ENCODE measurements around the gene CD72.
A peak's percentile ranks its signal among the peaks of the same experiment; 100 is the strongest.

CD72 gene

DNA sequence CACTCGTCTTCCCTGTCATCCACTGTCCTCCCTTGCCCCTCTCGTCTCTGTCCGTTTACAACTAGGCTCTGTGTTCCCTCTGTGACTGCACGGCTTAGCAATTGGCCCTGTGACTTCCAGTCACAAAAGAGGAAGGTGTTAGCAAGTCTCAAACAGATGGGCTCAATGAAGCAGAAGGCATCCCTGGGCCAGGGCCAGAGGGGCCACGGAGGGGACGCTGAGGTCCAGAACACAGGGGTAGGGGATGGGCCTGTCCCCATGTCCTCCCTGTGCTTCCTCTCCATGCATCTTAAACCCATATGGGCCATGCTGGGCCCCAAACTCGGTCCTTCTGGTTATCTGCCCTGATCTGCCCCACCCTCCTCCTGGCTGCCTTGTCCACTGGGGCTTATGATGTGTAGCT lies at the start of gene CD72:
CD72 (minus strand) TSS at position 89 of the 403 bp plus-strand sequence. CDS start 110 bp downstream, outside the sequence.
- peaks cover 29% of the 10 kb centered on the region for H3K36me3 ChIP-seq
- peak within 1 kb of the TSS; percentile 100 for H3K4me2 ChIP-seq
- TF ChIP-seq Cebpa-rat (IDR thresholded peaks at IDR 0.05) = no peak
- H3K4me3 ChIP-seq = peak within 1 kb of the TSS; percentile 77
- H3K4me1 ChIP-seq = peaks cover 97% of the 10 kb centered on the region
- H4K20me1 ChIP-seq = peaks cover 34% of the 10 kb centered on the region; the same call in 1 of the 2 replicates
- H3K9ac ChIP-seq = peak within 1 kb of the TSS; percentile 90
- H3K27ac ChIP-seq = peak within 1 kb of the TSS; percentile 98
- H3K27me3 ChIP-seq = no peaks in the 10 kb centered on the region
- H3K9me3 ChIP-seq = no peaks in the 10 kb centered on the region

DNA sequence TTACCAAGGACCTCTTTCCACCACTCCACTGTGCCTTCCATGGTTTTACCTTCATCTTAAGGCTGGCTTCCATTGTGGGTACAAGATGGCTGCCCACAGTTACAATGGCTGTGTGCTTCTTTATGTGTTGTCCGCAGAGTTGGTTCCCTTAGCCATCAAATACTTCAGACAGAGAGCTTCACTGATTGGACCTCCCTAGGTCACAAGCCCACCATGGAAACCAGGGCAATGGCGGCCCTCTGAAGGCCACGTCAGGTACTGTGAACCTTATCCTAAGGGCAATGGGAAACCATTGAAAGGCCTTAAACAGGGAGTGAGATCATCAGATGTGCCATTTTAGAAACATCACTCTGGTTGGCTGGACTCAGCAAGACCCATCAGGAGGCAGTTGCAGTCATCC lies 49.7 kb upstream of the CD72 start:
- TF ChIP-seq Cebpa-rat (IDR thresholded peaks at IDR 0.05) = no peak
- H3K4me3 ChIP-seq = no peak overlapping the region
- no peaks in the 10 kb centered on the region for H3K36me3 ChIP-seq
- no peak overlapping the region for H3K9ac ChIP-seq
- H3K9me3 ChIP-seq = no peaks in the 10 kb centered on the region
- H3K27me3 ChIP-seq = no peaks in the 10 kb centered on the region
- no peak overlapping the region for H3K4me2 ChIP-seq
- H3K27ac ChIP-seq = no peak overlapping the region
- H4K20me1 ChIP-seq = no peaks in the 10 kb centered on the region
- H3K4me1 ChIP-seq = peaks cover 45% of the 10 kb centered on the region

DNA sequence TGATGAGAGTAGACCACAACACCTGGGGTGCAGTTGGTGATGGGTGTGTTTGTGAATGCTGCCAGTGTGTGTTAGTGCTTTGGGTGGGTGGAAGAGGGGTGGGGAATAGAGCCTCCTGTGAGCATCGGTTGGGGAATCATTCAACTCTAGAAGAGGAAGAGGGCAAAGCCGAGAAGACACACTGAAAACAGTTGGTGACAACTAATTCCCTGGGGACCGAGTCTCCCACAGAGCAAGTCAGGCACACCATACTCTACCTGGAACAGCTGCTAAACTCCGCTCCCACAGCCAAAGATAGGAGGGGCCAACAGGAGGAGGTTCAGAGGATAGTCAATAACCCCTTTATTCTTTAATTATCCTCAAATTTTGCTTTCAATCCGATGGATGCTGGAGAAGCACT lies 48.3 kb upstream of the CD72 start:
- peaks cover 59% of the 10 kb centered on the region for H3K4me1 ChIP-seq

GRCh38 chr9:35666045-35666444 lies 47.8 kb upstream of the CD72 start:
- peaks cover 2% of the 10 kb centered on the region for H3K36me3 ChIP-seq
- H3K9ac ChIP-seq = no peak overlapping the region
- H3K9me3 ChIP-seq = no peaks in the 10 kb centered on the region
- no peak for TF ChIP-seq Cebpa-rat (IDR thresholded peaks at IDR 0.05)
- peak overlapping the region; percentile 94 for H3K4me2 ChIP-seq
- peaks cover 64% of the 10 kb centered on the region for H3K4me1 ChIP-seq
- H3K4me3 ChIP-seq = peak overlapping the region; percentile 70; the same call in 1 of the 2 replicates
- 0 out of 2 replicates have a peak overlapping the region, but pooled peaks have one; percentile 77 for H3K27ac ChIP-seq
- no peaks in the 10 kb centered on the region for H3K27me3 ChIP-seq
- H4K20me1 ChIP-seq = no peaks in the 10 kb centered on the region

More for the DNA sequence above, 48.3 kb upstream of the CD72 start:
- Histone ChIP-seq H3K27me3 (no peaks in the 10 kb centered on the region), H3K36me3 (no peaks in the 10 kb centered on the region), H3K9ac (no peak overlapping the region), H3K4me3 (no peak overlapping the region), H3K4me2 (peak overlapping the region; percentile 94), H4K20me1 (no peaks in the 10 kb centered on the region), H3K27ac (0 out of 2 replicates have a peak overlapping the region, but pooled peaks have one; percentile 77), H3K9me3 (no peaks in the 10 kb centered on the region)
- TF ChIP-seq Cebpa-rat (IDR thresholded peaks at IDR 0.05) = no peak

DNA sequence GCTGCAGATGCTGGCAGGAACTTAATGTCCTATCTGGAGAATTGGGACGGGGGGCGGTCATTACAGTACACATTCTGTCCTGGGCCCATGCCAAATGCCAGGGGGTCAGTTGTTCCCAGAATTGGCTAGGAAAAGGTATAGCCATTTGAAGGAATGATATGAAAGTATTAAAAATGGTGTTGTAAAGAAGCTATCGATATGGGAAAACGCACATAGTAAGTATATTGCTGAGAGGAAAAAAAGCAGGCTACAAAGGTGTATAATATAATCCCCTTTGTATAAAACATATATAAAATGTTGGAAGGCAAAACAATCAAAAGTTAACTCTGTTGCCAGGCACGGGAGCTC lies 47.2 kb upstream of the CD72 start:
- peak overlapping the region; percentile 72 for H3K9ac ChIP-seq
- TF ChIP-seq Cebpa-rat (IDR thresholded peaks at IDR 0.05) = no peak
- peaks cover 70% of the 10 kb centered on the region for H3K4me1 ChIP-seq
- H3K4me3 ChIP-seq = peak overlapping the region; percentile 70
- no peaks in the 10 kb centered on the region for H4K20me1 ChIP-seq
- H3K27ac ChIP-seq = peak overlapping the region; percentile 77
- H3K27me3 ChIP-seq = no peaks in the 10 kb centered on the region
- H3K4me2 ChIP-seq = peak overlapping the region; percentile 94
- peaks cover 8% of the 10 kb centered on the region for H3K36me3 ChIP-seq
- no peaks in the 10 kb centered on the region for H3K9me3 ChIP-seq

GRCh38 chr9:35664531-35665470 lies 46.6 kb upstream of the CD72 start, which contains the start of gene ARHGEF39:
Gene ARHGEF39 (minus strand): TSS chr9:35665195. CDS start chr9:35665169, 26 bp downstream.
- Histone ChIP-seq H3K4me3 (peak within 1 kb of the TSS; percentile 70), H3K27ac (peak within 1 kb of the TSS; percentile 77), H4K20me1 (no peaks in the 10 kb centered on the region), H3K4me2 (peak within 1 kb of the TSS; percentile 94), H3K9me3 (no peaks in the 10 kb centered on the region), H3K9ac (peak within 1 kb of the TSS; percentile 72), H3K36me3 (peaks cover 11% of the 10 kb centered on the region), H3K4me1 (peaks cover 77% of the 10 kb centered on the region), H3K27me3 (no peaks in the 10 kb centered on the region)
- TF ChIP-seq Cebpa-rat (IDR thresholded peaks at IDR 0.05) = no peak

GRCh38 chr9:35662437-35662836 lies 44.2 kb upstream of the CD72 start:
- peak overlapping the region; percentile 94 for H3K4me2 ChIP-seq
- H3K4me3 ChIP-seq = peak overlapping the region; percentile 32

GRCh38 chr9:35661756-35662350 lies 43.6 kb upstream of the CD72 start:
- Histone ChIP-seq H3K4me3 (peak overlapping the region; percentile 32), H4K20me1 (no peaks in the 10 kb centered on the region), H3K9ac (peak overlapping the region; percentile 67), H3K9me3 (no peaks in the 10 kb centered on the region), H3K27me3 (no peaks in the 10 kb centered on the region), H3K4me2 (peak overlapping the region; percentile 94), H3K36me3 (peaks cover 11% of the 10 kb centered on the region), H3K27ac (peak overlapping the region; percentile 77), H3K4me1 (peaks cover 90% of the 10 kb centered on the region)
- TF ChIP-seq Cebpa-rat (IDR thresholded peaks at IDR 0.05) = no peak

More at GRCh38 chr9:35662437-35662836, 44.2 kb upstream of the CD72 start:
- Histone ChIP-seq H3K4me1 (peaks cover 90% of the 10 kb centered on the region), H3K27me3 (no peaks in the 10 kb centered on the region), H4K20me1 (no peaks in the 10 kb centered on the region), H3K9ac (peak overlapping the region; percentile 67; the same call in 1 of the 2 replicates), H3K27ac (peak overlapping the region; percentile 77), H3K9me3 (no peaks in the 10 kb centered on the region), H3K36me3 (peaks cover 11% of the 10 kb centered on the region)
- TF ChIP-seq Cebpa-rat (IDR thresholded peaks at IDR 0.05) = no peak

DNA sequence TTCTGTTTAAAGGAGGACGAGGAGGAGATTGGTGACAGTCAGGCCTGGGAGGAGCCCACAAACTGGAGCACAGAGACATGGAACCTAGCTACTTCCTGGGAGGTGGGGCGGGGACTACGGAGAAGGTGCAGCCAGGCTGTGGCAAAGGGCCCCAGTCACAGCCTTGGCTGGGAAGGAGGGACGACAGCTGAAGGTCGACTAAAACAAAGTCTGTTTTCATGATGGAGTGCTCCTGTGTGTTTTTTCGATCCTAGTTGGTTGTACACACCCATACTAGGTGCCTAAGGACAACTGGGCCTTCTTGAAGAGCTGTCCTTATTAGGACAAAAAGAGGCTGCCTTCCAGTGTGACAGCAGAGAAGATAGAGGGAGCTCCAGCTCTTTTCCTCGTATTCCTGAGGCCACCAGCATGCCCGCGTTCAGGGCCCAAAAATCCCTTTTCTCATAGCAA lies 42.8 kb upstream of the CD72 start:
- H3K9me3 ChIP-seq = no peaks in the 10 kb centered on the region
- H3K4me2 ChIP-seq = peak overlapping the region; percentile 94
- H3K27ac ChIP-seq = peak overlapping the region; percentile 77
- H3K4me1 ChIP-seq = peaks cover 89% of the 10 kb centered on the region
- H3K4me3 ChIP-seq = peak overlapping the region; percentile 75; the same call in 1 of the 2 replicates
- peak overlapping the region; percentile 92 for H3K9ac ChIP-seq
- no peaks in the 10 kb centered on the region for H4K20me1 ChIP-seq
- peaks cover 11% of the 10 kb centered on the region for H3K36me3 ChIP-seq
- no peaks in the 10 kb centered on the region for H3K27me3 ChIP-seq
- no peak for TF ChIP-seq Cebpa-rat (IDR thresholded peaks at IDR 0.05)

Measured in BLaER1 (cell line).